ENCODE data around the gene RIMKLB.
"Not testable (repeated sequence)": the region's sequence is repeated elsewhere in the genome, so short reads cannot be mapped to it uniquely, and the experiment has no call there.

RIMKLB gene

GRCh38 chr12:8712572-8712971, 14.8 kb downstream of the RIMKLB start:
- TF ChIP-seq, protein P1, sequence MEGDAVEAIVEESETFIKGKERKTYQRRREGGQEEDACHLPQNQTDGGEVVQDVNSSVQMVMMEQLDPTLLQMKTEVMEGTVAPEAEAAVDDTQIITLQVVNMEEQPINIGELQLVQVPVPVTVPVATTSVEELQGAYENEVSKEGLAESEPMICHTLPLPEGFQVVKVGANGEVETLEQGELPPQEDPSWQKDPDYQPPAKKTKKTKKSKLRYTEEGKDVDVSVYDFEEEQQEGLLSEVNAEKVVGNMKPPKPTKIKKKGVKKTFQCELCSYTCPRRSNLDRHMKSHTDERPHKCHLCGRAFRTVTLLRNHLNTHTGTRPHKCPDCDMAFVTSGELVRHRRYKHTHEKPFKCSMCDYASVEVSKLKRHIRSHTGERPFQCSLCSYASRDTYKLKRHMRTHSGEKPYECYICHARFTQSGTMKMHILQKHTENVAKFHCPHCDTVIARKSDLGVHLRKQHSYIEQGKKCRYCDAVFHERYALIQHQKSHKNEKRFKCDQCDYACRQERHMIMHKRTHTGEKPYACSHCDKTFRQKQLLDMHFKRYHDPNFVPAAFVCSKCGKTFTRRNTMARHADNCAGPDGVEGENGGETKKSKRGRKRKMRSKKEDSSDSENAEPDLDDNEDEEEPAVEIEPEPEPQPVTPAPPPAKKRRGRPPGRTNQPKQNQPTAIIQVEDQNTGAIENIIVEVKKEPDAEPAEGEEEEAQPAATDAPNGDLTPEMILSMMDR (IDR thresholded peaks at IDR 0.05; ENCODE audit: insufficient read depth, low read depth, low read length, missing control alignments), result no peak
- no peak overlapping the region for H3K4me3 ChIP-seq (ENCODE audit: low read length)

GRCh38 chr12:8722286-8722800, 24.6 kb downstream of the RIMKLB start:
- TF ChIP-seq, protein P1 (IDR thresholded peaks at IDR 0.05; ENCODE audit: insufficient read depth, low read depth, low read length, missing control alignments), result no peak
- no peak overlapping the region for H3K4me3 ChIP-seq (ENCODE audit: low read length)
- DNase-seq (ENCODE audit: low read depth), result no peak

More at GRCh38 chr12:8712572-8712971, 14.8 kb downstream of the RIMKLB start:
- no peak for DNase-seq (ENCODE audit: low read depth)

DNA sequence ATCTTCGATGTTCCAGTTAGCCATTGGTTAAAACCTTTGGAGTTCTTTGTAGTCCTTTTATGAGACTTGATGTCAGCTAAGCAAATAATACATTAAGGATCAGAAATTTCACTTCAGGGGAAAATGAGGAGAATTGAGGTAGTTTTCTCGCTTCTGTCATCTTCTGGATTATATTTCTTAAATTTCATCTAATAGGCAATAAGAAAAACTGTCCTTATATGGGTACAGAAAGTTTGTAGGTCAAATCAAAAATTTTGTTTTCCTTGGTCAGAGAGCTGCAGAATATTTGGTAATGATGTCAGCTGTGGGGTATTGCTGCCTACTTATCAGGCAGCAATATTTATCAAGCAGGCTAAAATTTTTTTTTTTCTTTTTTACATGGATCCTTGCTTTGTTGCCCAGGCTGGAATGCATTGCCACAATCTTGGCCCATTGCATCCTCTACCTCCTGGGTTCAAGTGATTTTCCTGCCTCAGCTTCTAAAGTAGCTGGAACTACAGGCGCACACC, 37.1 kb downstream of the RIMKLB start:
- DNase-seq (ENCODE audit: low read depth), result no peak
- no peak overlapping the region for H3K4me3 ChIP-seq (ENCODE audit: low read length)
- TF ChIP-seq, protein P1 (IDR thresholded peaks at IDR 0.05; ENCODE audit: insufficient read depth, low read depth, low read length, missing control alignments), result no peak

- H3K4me3 ChIP-seq (ENCODE audit: low read length), result no peak overlapping the region
- TF ChIP-seq, protein P1 (IDR thresholded peaks at IDR 0.05; ENCODE audit: insufficient read depth, low read depth, low read length, missing control alignments), result no peak
- DNase-seq (ENCODE audit: low read depth), result peak; percentile 76
Measured at GRCh38 chr12:8742501-8742900, 44.7 kb downstream of the RIMKLB start.

- H3K4me3 ChIP-seq (ENCODE audit: low read length); DNase-seq (ENCODE audit: low read depth): not testable (repeated sequence)
Measured at GRCh38 chr12:8743121-8743520, 45.3 kb downstream of the RIMKLB start.

GRCh38 chr12:8745631-8746030, 47.8 kb downstream of the RIMKLB start:
- not testable (repeated sequence) for H3K4me3 ChIP-seq (ENCODE audit: low read length); DNase-seq (ENCODE audit: low read depth)

GRCh38 chr12:8746046-8746445, 48.3 kb downstream of the RIMKLB start:
- H3K4me3 ChIP-seq (ENCODE audit: low read length), result no peak overlapping the region
- TF ChIP-seq, protein P1 (IDR thresholded peaks at IDR 0.05; ENCODE audit: insufficient read depth, low read depth, low read length, missing control alignments), result no peak
- DNase-seq (ENCODE audit: low read depth), result no peak

DNA sequence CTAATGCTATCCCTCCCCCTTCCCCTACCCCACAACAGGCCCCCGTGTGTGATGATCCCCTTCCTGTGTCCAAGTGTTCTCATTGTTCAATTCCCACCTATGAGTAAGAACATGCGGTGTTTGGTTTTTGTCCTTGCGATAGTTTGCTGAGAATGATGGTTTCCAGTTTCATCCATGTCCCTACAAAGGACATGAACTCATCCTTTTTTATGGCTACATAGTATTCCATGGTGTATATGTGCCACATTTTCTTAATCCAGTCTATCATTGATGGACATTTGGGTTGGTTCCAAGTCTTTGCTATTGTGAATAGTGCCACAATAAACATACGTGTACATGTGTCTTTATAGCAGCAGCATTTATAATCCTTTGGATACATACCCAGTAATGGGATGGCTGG, 62.3 kb downstream of the RIMKLB start:
- not testable (repeated sequence) for DNase-seq (ENCODE audit: low read depth); H3K4me3 ChIP-seq (ENCODE audit: low read length)

DNA sequence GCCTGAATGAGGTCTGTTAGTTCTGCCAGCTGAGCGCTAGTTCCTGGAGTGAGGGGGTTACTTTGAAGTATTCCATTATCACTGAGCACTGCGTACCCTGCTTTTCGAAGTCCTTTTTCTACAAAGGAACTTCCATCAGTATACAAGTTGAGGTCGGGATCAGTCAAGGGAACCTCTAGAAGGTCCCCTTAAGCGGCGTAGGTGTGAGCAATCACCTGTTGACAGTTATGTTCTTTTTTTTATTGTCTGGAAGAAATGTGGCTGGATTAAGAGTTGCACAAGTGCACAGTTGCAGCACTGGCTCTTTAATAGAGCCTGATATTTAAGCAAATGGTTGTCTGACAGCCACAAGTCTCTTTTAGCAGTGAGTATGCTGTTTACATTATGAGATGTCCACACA, 64.9 kb downstream of the RIMKLB start:
- DNase-seq (ENCODE audit: low read depth); H3K4me3 ChIP-seq (ENCODE audit: low read length): not testable (repeated sequence)

DNA sequence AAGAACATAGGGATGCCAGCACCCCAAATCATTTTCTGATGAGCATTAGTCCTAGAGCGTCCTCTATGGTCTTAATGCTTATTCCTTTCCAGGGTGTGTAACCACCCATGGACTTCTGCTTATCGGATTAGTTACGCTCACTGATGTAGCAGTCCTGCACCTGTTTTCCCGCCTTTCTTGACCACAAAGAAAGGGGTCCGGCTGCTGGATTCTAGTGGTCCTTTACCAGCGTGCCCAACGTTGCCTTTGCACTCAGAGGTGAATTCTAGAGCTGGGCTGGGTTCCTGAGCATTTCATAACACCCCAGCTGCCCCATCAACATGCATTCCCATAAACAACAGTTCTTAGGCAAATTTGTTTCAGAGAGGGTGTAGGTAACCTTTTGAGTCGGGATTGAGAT, 68.3 kb downstream of the RIMKLB start:
- not testable (repeated sequence) for H3K4me3 ChIP-seq (ENCODE audit: low read length); DNase-seq (ENCODE audit: low read depth)
